A549 treated with Hydrocortisone at 1 μM for 4 hours (cell line): Measurements from ENCODE around the gene CSK. TPM values are rescaled to one million over a fixed set of nuclear protein-coding genes. Genes with fewer than 3 reads are reported as not detected.

ENCODE experiments used
- total RNA-seq: library from RNA; stranded (reverse); fragments of 200-300 nt; extraction: Qiagen RNA extraction; gene quantifications from 5 replicates; pipeline ENCODE4 v1.2.3, GENCODE V29; 2022

Gene CSK
- 59.4 to 74.2 TPM (median 63.1 TPM) in 5 replicates for total RNA-seq

DNA sequence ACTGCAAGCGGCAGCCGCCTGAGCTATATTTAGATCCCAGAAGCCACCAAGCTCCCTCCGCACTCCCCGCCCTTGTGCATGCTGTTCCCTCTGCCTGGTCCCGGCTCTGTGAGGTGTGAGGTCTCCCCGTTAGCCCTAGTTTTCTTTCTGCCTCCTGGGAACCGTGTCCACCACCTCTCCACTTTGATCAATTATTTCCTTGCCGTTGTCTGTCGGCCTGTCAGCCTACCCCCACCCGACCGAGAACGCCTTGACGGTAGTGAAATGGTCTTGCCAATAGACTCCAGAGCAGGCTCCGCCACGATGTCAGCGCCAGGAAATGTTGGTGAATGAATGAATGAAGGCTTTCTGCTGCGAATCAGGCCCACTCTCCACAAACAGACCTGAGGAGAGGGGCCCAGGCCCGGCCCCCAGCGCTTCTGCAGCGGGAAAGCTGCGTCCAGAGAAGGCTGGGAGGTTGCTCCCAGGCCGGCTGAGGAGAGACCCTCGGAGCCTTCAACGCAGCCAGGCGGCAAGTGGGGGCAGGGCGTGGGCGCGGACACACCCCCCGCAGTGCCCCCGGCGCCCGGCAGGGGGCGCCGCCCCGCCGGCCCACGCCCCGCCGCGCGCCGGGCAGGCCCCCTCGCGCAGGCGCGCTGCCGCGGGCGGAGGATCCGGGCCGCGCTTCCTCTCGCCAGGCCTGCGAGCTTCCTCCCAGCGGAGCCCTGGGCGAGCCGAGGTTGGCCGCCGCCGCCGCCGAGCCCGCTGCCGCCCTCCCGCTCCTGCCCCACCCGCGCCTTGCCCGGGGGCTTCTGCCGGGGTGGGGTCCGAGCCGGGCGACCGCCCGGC, at the start of gene CSK:
CSK (plus strand) TSS at position 650 of the 828 bp plus-strand sequence. CDS start 16,218 bp downstream, outside the sequence.

DNA sequence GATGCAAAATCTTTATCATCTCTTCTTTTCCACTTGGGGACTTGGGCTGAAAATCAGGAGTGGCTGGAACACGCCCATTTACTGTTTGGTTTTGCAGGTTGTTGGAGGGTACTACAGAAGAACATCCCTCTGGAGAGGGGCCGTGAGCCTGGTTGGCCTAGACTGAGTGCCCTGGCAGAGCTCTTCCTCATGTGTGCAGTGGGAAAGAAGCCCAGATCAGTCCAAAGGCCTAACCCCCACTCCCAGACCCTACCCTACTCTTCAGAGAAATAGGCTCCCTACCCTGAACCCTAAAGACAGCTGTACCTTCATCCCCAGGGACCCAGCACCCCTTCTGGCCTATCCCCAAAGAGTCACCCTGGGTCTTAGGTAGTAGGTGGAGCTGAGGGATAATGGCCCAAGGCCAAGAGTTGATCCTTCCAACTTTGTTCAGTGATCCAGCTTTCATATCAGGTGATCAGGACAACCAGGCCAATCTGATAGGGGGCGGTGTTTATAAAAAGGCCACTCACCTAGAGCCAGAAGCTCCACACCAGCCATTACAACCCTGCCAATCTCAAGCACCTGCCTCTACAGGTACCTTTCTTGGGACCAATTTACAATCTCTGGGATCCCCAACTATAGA, 33.4 kb upstream of the CSK start, which contains the start of gene CYP1A2:
CYP1A2 (plus strand) TSS at position 524 of the 625 bp plus-strand sequence. CDS start 894 bp downstream, outside the sequence.

DNA sequence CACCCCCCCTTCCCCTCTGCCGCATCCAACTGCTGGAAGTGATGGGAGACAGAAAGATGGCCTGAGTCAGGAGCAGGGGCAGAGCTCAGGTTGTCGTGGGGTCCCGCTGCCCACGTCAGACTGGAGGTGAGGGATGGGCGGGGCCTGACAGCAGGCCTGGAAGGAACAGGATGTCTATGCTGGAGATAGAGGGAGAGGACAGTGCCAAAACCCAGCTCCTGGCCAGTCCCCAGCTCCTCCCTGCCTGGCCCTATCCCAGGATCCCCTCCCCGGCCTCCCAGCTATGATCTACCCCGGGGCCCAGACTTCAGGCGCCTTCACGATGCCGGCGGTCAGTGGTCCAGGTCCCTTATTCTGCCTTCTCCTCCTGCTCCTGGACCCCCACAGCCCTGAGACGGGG, 30.7 kb downstream of the CSK start, which contains the start of gene LMAN1L:
LMAN1L (plus strand) TSS at position 303 of the 400 bp plus-strand sequence; CDS start at position 323, 20 bp downstream.

DNA sequence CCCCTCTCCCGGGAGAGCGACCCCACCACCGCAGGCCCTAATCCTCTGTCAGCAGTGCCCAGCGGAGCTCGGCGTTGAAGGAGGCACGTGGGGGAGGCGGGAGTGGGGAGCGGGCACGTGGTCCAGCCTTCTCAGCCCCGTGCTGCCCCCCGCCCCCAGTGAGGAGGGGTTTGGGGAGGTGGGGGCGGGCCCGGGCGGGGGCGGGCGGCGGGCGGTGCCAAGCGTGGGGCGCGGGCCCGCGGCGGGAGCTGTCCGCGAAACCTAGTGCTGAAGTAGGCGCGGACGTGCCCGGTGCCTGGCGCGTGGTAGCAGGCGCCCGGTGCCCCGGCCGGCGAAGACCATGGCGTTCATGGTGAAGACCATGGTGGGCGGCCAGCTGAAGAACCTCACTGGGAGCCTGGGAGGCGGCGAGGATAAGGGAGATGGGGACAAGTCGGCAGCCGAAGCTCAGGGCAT, 44.5 kb downstream of the CSK start, which contains the start of gene CPLX3:
CPLX3 (plus strand) TSS at position 264 of the 456 bp plus-strand sequence; CDS start at position 341, 77 bp downstream.

DNA sequence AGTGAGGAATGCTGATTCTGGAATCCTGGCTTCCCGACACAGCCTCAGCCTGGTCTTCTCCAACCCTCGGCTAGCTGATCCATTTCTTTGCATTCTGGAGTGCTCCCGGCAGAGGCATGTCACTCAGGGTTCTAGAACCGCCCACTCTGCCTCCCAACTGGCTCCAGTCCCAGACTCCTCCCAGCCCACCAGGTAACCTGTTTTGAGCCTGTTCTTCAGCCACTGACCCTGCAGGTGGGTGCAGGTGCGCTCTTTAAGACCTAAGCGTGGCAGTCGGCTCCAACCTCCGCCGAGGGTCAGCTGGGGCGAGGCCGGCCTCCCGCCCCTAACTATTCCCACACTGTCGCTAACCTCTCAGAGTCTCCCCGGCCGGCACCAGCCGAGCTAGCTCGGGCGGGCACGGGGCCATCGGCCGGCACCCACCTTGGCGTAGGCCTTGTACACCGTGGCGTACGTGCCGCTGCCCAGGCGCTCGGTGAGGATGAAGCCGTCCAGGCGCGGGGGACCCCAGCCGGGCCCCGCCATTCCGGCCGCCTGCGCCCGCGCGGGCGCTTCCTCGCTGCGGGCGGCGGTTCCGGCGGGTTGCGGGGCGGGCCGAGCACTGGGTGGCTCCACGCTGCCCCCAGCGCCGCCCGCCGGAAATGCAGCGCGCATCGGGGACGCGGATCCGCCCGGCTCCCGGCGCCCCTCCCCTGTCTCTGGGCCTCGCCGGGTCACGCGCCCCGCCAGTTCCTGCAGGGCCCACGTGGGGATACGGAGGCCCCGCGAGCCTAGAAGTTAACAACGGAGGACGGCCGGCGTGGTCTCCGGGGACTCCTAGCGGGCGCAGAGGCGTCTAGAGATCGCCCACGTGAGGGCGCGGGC, 60.9 kb downstream of the CSK start, which contains the start of gene ULK3:
ULK3 (minus strand) TSS at position 576 of the 864 bp plus-strand sequence; CDS start at position 525, 51 bp downstream.

Other genes starting within 250 kb of the CSK start
- 2.8 to 4.1 TPM (median 3.3 TPM) in 5 replicates for gene ARID3B, start 240.9 kb upstream of the CSK start, total RNA-seq
- 32.0 to 46.3 TPM (median 32.8 TPM) in 5 replicates for gene CLK3, start 166.2 kb upstream of the CSK start, total RNA-seq
- 18.7 to 26.6 TPM (median 20.9 TPM) in 5 replicates for gene EDC3, start 86.1 kb upstream of the CSK start, total RNA-seq
- gene CYP1A1, start 56.6 kb upstream of the CSK start, total RNA-seq, result 1.4 to 2.5 TPM (median 1.8 TPM) in 5 replicates
- not detected in 5 replicates for gene CYP1A2, start 33.2 kb upstream of the CSK start, total RNA-seq
- gene LMAN1L, start 30.8 kb downstream of the CSK start, total RNA-seq, result 0.09 to 0.15 TPM in 2 of 5 replicates, not detected in the others
- gene CPLX3, start 44.5 kb downstream of the CSK start, total RNA-seq, result 0.05 to 0.06 TPM in 2 of 5 replicates, not detected in the others
- gene ULK3, start 61.1 kb downstream of the CSK start, total RNA-seq, result 31.5 to 35.9 TPM (median 33.9 TPM) in 5 replicates
- 62.6 to 67.1 TPM (median 64.1 TPM) in 5 replicates for gene SCAMP2, start 91.3 kb downstream of the CSK start, total RNA-seq
- 27.3 to 43.1 TPM (median 29.9 TPM) in 5 replicates for gene MPI, start 108.0 kb downstream of the CSK start, total RNA-seq
- gene FAM219B, start 124.8 kb downstream of the CSK start, total RNA-seq, result 31.2 to 40.6 TPM (median 35.3 TPM) in 5 replicates
- gene COX5A, start 156.0 kb downstream of the CSK start, total RNA-seq, result 375 to 627 TPM (median 557 TPM) in 5 replicates
- gene RPP25, start 174.7 kb downstream of the CSK start, total RNA-seq, result 19.2 to 26.0 TPM (median 25.6 TPM) in 5 replicates
- gene SCAMP5, start 213.5 kb downstream of the CSK start, total RNA-seq, result 11.4 to 14.0 TPM (median 13.1 TPM) in 5 replicates
- gene PPCDC, start 241.5 kb downstream of the CSK start, total RNA-seq, result 13.6 to 22.6 TPM (median 17.3 TPM) in 5 replicates